Measurements from ENCODE around the gene PMPCA. TPM values are rescaled to one million over a fixed set of nuclear protein-coding genes. Genes with fewer than 3 reads are reported as not detected.
"Not testable (repeated sequence)": the region's sequence is repeated elsewhere in the genome, so short reads cannot be mapped to it uniquely, and the experiment has no call there.

Gene PMPCA
- total RNA-seq, 1 experiment from 2014 or later: 147 TPM

DNA sequence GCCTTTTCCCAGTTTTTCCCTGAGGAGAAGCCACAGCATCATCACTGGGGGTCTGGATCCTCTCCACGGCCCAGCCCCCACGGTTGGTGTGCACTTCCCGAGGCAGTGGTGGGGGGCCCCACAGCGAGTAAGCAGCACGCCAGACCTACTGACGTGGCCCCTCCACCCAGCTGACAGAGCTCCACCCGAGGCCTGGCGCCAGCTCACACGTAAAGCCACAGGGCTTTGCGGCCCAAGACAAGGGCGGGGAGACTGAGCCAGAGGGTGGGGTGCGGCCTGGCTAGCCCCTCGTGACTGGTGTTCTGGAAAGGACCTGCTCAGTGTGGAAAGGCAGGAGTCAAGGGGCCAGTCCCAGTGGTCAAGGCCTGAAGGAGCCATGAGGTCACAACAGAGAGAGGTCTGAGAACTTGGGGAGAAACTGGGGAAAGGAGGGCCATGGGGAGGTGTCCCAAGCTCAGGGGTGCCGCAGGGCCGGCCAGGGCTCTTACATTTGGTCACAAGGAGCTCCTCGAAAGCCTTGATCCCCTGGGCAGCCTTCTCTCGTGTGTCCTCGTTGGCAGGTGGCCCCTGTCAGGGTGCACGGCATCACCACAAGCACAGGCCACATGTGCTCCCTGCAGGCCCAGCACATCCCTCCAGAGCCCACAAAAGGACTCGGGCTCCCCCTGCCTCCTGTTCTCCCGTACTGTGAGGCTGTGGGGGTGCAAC, 16.0 kb upstream of the PMPCA start:
- no peak for DNase-seq (ENCODE audit: low spot score)

- no peak for DNase-seq (ENCODE audit: low spot score)
Observed at GRCh38 chr9:136395020-136395340, 15.5 kb upstream of the PMPCA start.

GRCh38 chr9:136395345-136396218, 14.9 kb upstream of the PMPCA start:
- no peak for DNase-seq (ENCODE audit: low spot score)

- DNase-seq (ENCODE audit: low spot score): no peak
Observed at GRCh38 chr9:136396219-136396515, 14.3 kb upstream of the PMPCA start.

DNA sequence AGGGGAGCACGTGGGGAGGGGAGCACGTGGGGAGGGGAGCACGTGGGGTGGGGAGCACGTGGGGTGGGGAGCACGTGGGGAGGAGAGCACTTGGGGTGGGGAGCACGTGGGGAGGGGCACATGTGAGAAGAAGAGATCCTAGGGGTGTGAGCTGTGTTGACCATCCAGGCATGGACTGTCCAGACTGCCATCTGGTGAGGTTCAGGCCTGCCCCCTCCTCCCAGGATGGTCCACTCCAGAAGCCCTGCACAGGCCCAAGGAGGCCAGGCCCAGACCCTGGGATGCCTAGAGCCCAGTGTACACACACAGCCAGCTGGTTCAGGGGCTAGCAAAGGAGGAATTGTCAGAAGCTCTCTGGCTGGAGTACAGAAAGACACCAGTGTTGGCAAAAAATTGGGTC, 12.8 kb upstream of the PMPCA start:
- no peak for DNase-seq (ENCODE audit: low spot score)

- DNase-seq (ENCODE audit: low spot score): no peak
Observed at GRCh38 chr9:136398286-136398685, 12.2 kb upstream of the PMPCA start.

GRCh38 chr9:136399176-136400037, 11.1 kb upstream of the PMPCA start:
- DNase-seq (ENCODE audit: low spot score): peak; percentile 22

GRCh38 chr9:136400038-136400834, 10.2 kb upstream of the PMPCA start, which contains the start of gene SNAPC4:
Gene SNAPC4 (minus strand): TSS chr9:136400170. CDS start chr9:136398428, 1,742 bp downstream.
- peak; percentile 93 for DNase-seq (ENCODE audit: low spot score)

- DNase-seq (ENCODE audit: low spot score): no peak
Observed at GRCh38 chr9:136401173-136401922, 9.1 kb upstream of the PMPCA start.

GRCh38 chr9:136402067-136402466, 8.4 kb upstream of the PMPCA start:
- no peak for DNase-seq (ENCODE audit: low spot score)

DNA sequence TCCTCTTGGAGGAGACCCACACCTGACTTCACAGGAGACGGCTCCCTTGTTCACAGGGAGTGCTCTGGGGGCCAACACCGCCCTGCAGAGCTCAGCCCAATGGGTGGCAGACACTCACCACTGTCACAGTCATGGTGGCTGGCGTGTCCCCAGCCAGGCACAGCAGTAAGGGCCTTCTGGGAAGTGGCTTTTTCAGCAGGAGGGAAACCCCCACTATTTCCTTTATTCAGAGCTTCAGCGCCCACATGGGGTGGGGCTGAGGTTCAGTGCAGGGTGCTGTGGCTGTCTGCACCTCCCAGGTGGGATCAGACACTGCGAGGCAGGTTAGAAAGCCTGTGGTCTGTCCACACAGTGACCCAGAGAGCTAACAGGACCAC, 6.9 kb upstream of the PMPCA start:
- no peak for DNase-seq (ENCODE audit: low spot score)

GRCh38 chr9:136403915-136404800, 6.3 kb upstream of the PMPCA start:
- no peak for DNase-seq (ENCODE audit: low spot score)

DNA sequence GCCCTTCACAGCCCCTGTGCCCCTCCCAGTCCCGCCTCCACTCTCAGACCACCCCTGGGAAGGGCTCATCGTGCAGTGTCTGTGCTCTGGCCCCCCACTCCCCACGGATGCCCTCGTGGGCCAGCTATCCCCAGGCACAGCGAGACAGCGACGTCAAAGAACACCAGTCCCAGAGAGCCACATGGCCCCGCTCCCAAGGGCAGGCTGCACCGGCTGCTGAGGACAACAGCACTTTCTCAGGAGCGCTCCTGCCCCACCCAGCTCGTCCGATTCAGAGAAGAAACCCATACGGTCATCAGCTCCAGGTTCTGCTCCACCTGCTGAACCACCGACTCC, 5.7 kb upstream of the PMPCA start:
- DNase-seq (ENCODE audit: low spot score): no peak

- DNase-seq (ENCODE audit: low spot score): no peak
Observed at GRCh38 chr9:136405481-136405880, 5.0 kb upstream of the PMPCA start.

DNA sequence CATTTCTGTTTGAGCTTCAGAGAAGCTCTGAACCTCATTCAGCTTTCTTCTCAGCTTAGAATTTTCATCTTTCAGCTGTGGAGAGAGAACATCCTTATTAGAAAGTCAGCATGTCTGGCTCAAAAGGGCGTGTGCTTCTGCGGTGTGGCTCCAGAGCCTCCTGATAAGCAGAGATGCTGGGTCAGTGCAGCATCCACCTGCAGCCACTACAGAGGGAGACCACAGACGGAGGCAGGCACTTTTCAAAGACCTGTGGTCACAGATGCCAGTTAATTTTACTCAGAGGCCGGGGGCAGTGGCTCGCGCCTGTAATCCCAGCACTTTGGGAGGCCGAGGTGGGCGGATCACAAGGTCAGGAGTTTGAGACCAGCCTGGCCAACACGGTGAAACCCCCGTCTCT, 4.6 kb upstream of the PMPCA start:
- not testable (repeated sequence) for DNase-seq (ENCODE audit: low spot score)

DNA sequence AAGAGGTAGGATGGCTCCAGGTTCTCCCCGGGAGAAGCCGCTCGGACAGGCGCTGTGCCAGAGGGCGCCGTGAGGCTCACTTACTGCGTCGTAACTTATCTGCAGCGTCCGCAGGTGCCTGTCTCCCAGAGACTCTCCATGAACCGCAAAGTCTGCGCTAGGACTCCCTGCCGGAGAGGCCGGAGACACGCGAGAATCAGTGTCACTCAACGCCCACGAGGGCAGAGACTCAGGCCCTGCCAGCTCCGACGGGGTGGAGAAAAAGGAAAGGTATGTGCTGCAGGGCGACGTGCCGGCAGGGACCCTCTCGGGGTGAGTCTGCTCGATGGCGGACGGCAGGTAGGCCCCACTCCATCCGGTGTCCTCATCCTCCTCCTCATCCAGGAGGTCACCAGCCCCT, 3.4 kb upstream of the PMPCA start:
- not testable (repeated sequence) for DNase-seq (ENCODE audit: low spot score)

- DNase-seq (ENCODE audit: low spot score): no peak
Observed at GRCh38 chr9:136407911-136408310, 2.5 kb upstream of the PMPCA start.

GRCh38 chr9:136409557-136410455, 652 bp upstream of the PMPCA start:
- peak; percentile 58 for DNase-seq (ENCODE audit: low spot score)

DNA sequence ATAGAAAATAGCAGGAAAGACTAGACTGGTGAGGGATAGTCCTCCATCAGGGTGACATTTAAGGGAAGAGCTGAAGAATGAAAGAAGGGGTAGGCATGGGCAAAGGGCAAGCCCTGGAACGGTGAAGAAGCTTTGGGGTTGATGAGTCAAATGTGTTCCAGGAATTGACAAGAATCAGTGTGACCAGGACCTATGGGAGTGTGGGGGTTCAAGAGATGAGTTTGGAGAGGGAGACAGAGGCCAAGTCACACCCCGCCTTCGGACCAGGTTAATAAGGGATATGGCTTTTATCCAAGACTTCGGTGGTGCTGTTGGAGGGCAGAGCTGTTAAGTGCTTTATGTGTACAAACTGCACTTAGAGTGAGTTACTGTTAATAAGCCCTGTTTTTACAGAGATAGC, 920 bp downstream of the PMPCA start:
- DNase-seq (ENCODE audit: low spot score): peak; percentile 26
